Renal cortical epithelial cell (primary cell): ENCODE measurements around the gene DEPP1. TPM values are rescaled to one million over a fixed set of nuclear protein-coding genes. Genes with fewer than 3 reads are reported as not detected.

Experiments
- DNase-seq: peaks from one replicate; pipeline ENCODE4 v3.0.0-alpha.2; 2011; ENCODE audit warnings: low read depth
- total RNA-seq: library from RNA; depleted of rRNA; stranded (reverse); fragments of >200 nt; gene quantifications from 2 replicates; pipeline ENCODE4 v1.2.3, GENCODE V29; 2014

DEPP1 gene
- total RNA-seq, 1 donor from 2014 or later: 11.3 TPM

DNA sequence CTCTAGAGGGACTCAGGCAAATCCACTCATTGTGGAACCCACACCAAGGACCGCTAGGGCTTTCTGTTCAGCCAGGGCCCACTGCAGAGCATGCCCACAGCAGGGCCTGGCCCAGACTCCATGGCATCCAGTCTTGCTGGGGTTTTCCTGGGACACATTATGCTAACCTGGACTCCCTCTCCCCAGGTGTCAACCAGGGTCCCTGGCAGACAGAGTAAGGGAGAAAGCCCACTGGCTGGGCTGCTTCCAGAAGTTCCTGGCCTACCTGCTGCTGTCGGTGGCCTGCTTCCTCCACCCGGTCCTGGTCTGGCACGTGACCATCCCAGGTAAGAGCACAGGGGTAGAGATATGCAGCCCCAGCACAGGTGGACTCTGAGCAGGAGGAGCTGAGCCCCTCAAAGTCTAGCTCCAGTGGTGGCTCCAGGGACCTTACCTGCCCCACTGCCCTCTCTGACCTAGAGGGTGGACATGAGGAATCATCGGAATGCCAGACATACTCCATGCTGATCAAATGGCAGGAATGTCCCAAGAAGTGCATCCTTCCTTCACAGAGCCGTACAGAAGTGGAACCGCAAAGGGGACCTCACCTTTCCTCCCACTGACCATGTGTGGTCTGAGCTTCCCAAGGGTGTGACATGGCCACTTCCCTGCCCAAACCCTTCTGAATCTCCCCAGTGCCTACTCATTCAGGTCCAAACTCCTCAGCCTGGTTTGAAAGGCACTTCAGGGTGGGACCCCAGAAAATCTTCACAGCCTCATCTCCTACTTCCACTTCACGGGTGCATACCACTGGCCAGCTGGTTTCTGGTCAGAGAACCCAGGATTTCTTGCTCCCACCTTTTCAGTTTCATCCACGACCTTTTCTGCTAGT lies 44.9 kb downstream of the DEPP1 start:
- DNase-seq: peak; percentile 10

- peak; percentile 55 for DNase-seq
These were observed 45.8 kb downstream of the DEPP1 start for GRCh38 chr10:44932517-44933450.

DNA sequence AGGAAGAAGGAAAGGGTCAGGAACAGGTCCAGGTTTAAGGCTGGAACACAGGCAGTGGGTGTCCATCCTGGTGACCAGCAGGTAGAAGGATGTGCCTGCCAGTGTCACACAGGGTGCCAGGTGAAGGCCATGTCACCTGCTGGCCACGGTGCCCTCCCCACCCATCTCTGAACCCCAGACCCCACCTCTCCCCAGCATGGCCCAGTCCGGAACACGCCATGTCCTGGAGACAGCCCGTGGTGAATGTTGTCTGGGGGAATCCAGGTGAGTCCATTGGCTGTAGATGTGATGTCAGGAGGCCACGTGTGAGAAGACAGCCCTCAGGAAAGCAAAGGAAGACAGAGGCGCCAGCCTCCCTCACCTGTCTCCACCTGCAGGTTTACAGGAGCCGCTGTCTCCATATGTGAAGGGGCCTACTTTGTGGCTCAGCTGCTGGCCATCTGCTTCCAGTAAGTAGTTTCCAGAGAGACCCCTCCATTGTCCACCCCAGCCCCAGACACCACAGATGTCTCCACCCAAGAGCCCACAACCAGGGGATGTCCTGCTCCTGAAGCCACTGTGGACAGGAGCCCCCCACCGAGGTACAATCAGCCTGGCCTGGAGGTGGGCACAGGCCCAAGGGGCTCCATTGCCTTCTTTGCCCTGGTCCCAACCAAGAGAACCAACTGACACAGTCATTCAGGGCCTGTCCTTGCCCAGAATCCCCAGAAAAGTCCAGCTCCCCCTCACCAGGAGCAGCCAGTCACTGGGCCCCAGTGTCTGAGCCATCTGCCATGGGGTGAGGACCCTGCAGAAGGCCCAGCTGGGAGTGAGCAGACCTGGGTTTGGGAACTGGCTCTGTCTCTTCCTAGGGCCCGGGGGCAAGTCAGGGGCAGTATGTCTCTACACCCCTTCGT lies 46.7 kb downstream of the DEPP1 start:
- no peak for DNase-seq

- DNase-seq: no peak
These were observed 47.5 kb downstream of the DEPP1 start for GRCh38 chr10:44930904-44931620.

DNA sequence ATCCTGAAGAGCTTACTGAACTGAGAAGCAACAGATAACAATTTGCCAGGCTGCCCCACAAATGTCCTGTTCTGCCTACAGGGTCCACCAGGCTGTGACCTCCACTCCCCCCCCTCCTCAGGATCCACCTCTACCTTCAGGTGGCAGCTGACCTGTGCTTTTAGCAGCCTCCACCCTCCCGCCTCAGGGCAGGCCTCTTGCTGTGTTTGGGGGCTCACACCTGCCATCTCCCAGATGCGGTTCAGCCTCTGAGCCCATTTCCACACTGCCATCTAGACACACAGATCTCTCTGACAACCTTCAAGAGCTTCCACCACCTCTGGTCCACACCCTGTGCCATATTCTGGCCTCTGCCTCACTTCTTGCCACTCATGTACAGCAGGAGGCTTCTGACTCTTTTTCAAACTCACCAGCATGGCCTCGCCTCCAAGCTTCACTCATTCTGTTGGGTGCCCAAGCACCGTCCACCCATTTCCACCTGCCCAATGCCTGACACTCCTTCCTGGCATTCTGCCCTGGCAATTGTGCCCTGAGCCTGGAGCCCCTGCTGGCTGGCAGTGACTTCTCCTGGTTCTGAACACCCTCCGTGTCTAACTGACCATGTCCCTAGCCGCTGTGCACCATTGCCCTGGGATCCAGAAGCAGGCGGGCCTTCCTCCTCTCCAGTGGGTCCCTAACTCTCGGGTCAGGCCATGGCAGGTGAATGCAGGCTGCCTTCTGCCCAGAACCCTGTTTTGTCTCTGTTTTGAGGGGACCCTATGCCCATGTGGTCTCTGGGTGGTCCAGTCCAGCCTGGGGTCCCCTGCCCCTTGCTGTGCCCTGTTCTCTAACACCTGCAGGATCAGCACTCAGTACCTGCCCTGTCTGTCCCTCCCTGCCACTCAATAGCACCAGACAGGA lies 49.0 kb downstream of the DEPP1 start:
- no peak for DNase-seq

DNA sequence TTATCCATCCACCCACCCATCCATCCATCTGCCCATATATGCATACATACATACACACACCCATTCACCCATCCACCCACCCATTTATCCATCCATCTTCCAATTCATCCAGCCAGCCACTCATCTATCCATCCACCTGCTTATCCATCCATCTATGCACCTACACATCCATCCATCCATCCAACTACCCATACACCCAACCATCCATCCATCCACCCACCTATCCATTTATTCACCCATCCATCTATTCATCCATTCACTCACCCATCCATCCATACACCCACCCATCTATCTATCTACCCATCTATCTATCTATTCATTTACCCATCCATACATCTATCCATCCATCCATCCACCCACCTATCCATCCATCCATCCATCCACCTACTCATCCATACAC lies 50.1 kb downstream of the DEPP1 start:
- DNase-seq: no peak

- peak; percentile 91 for DNase-seq
These were observed 51.3 kb downstream of the DEPP1 start for GRCh38 chr10:44927352-44927751.

DNA sequence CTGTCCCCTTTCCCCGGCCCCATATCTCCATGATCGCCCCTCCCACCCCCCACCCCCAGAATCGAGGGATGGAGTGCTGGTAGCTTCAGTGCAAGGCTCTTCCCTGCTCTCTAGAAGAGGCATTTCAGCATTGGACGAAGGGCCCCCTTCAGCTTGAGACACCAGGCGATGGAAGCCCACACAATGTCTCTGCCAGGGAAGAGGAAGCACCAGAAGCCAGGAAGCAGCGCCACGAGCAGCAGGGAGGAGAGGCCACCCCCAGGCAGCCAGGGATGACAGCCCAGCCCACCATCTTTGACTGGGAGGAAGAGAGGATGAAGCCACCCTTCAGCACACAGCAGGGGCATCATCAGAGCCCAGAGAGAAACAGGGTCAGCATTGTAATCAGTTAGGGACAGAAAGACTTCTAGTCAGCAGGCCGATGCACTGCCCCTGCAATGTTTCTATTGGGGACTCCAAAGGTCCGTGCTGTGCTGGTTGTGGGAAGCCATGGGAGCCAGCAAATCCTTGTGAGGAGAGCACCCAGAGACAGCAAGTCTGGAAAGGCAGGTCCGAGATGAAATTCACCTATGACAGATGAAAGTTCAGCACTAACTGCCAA lies 51.8 kb downstream of the DEPP1 start:
- DNase-seq: no peak

Other genes starting within 250 kb of the DEPP1 start
- 0.15 TPM in 1 of 2 replicates, not detected in the other for gene TMEM72, start 67.5 kb downstream of the DEPP1 start, total RNA-seq
- gene RASSF4, start 19.0 kb downstream of the DEPP1 start, total RNA-seq: 79.1 and 155 TPM in 2 replicates
- 24.5 and 26.8 TPM in 2 replicates for gene ZNF22, start 22.1 kb upstream of the DEPP1 start, total RNA-seq